Heart left ventricle (tissue), 13 donors: Measurements from ENCODE around the gene NALF2.

ENCODE experiments used
- CTCF ChIP-seq, 12 donors: fragments of 200-600 bp; sonication (generic) in 4 of 12; IDR thresholded peaks; one replicate each; pipeline versions ENCODE4 v1.5.0 to v1.8.0; 2018 to 2022; ENCODE audit warnings: antibody characterized with exemption in 12 of 12, mild to moderate bottlenecking in 5 of 12
- POLR2A ChIP-seq, 2 donors: fragments of 450-650 bp; IDR thresholded peaks; one replicate each; pipeline ENCODE4 v1.6.1; 2017; ENCODE audit warnings: antibody characterized with exemption in 2 of 2, mild to moderate bottlenecking in 2 of 2, moderate library complexity in 2 of 2
- donor health status: ischemic (EF 13 %, LVEDD 7.1; RV severe dilation, severe dysfunction).
- donor health status: DM: no; HTN: yes; CAD: no.
- donor health status: DM: no; HTN: no; CAD: no.
- donor health status: ischemic (EF 25% LVEDD 6.9; RV normal size, moderate dysfunction).
- donor health status: ischemic (EF 25% LVEDD 5.7; RV mildly dilated, moderate dysfunction).
- donor health status: ischemic (EF 35%, LVEDD 5.7; RV mildly dilated, moderate dysfunction).
- donor health status: nonischemic (EF 11% LVEDD 7.7; RV severe dilation, severe dysfunction).
- donor health status: DM: yes; HTN: yes; CAD: no.
- donor health status: PGD.
- donor health status: ischemic (EF 29% LVEDD 5.4; RV normal size, mild dysfunction).
- donor health status: nonischemic (EF 23%, LVEDD 6.1; RV moderate dilation, normal function).

- no peak for TF ChIP-seq POLR2A (IDR thresholded peaks at IDR 0.05)
- TF ChIP-seq CTCF (IDR thresholded peaks at IDR 0.05), result no peak
These were observed 6.9 kb downstream of the NALF2 start for GRCh38 chrX:69510914-69511513.
